Activated CD8-positive, alpha-beta T cell treated with anti-CD3 and anti-CD28 coated beads for 36 hours (primary cell): Measurements from ENCODE around the gene SNRNP70. TPM values are rescaled to one million over a fixed set of nuclear protein-coding genes. Genes with fewer than 3 reads are reported as not detected.
A peak's percentile ranks its signal among the peaks of the same experiment; 100 is the strongest.
"Not testable (repeated sequence)": the region's sequence is repeated elsewhere in the genome, so short reads cannot be mapped to it uniquely, and the experiment has no call there.

ENCODE experiments used
- ATAC-seq: fragments of 200-7000 bp; cut with Tn5 transposase; one replicate; pipeline ENCODE4 v1.10.0; 2021; ENCODE audit warnings: mild to moderate bottlenecking, moderate library complexity
- CTCF ChIA-PET: fragments of 350-600 bp; sonication (Branson Sonifier 250); formaldehyde crosslinking; loops from one replicate; lab custom pipeline; 2021; ENCODE audit warnings: antibody characterized with exemption; lab: Charles Lee
- POLR2A ChIA-PET: fragments of 350-600 bp; sonication (Branson Sonifier 250); formaldehyde crosslinking; loops from one replicate; lab custom pipeline; 2021; ENCODE audit warnings: antibody characterized with exemption; lab: Charles Lee
- DNase-seq: peaks from one replicate; pipeline ENCODE4 v3.0.0-alpha.2; 2020
- H3K27ac Mint-ChIP-seq: one replicate; pipeline ENCODE4 v1.8.0; 2021; ENCODE audit warnings: mild to moderate bottlenecking, mixed read lengths
- H3K27me3 Mint-ChIP-seq: one replicate; pipeline ENCODE4 v1.8.0; 2021; ENCODE audit warnings: mixed read lengths
- H3K36me3 Mint-ChIP-seq: one replicate; pipeline ENCODE4 v1.8.0; 2021; ENCODE audit warnings: low read depth, mixed read lengths
- H3K4me1 Mint-ChIP-seq: one replicate; pipeline ENCODE4 v1.8.0; 2021; ENCODE audit warnings: low read depth, mixed read lengths
- H3K4me3 Mint-ChIP-seq: one replicate; pipeline ENCODE4 v1.8.0; 2021; ENCODE audit warnings: mild to moderate bottlenecking, moderate library complexity, mixed read lengths
- H3K9me3 Mint-ChIP-seq: one replicate; pipeline ENCODE4 v1.8.0; 2021; ENCODE audit warnings: mixed read lengths
- intact Hi-C: fragments of 100-400 bp; cut with micrococcal nuclease; formaldehyde crosslinking; loops from one replicate; pipeline ENCODE4 v1.10.0; 2022
- total RNA-seq, 2 experiments: library from RNA; stranded (reverse); gene quantifications; one replicate each; pipeline ENCODE4 v1.2.3, GENCODE V29; 2021
- TF ChIP-seq, protein P1 (sequence below): fragments of 200-600 bp; IDR thresholded peaks from one replicate; pipeline ENCODE4 v1.8.0; 2022; ENCODE audit warnings: antibody characterized with exemption, mild to moderate bottlenecking

The SNRNP70 gene
- total RNA-seq, 2 experiments from 2014 or later: 187 to 188 TPM

DNA sequence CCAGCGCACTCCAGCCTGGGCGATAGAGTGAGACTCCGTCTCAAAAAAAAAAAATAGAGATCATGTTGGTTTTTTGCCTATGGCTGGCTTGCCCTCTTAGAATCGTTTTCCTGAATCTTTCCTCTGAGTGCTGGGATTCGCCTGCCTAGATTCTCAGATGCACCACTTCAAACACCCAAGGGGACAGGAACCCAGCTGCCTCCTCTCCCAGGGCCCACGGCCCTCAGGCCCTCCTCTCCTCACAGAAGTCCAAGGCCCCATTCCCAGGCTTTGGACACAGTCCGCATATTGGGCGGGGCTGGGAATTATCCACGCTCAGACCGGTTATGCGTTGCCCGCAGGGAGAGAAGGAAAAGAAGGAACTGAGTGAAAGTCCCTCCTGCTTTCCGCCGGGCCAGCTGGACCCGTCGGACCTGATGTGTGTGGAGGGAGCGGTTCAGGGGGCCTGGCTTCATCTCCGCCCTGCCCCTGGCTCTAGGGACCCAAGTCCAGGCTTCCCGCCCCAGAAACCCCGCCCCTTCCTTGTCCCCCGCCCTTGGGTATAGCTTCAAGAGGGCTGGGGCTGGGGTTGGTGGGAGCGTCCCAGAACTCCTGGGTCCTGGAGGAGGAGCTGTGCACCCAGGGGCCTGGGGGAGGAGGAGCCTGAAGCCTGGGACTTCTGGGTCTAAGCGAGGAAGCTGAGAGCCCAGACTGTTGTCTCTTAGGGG lies 39.9 kb downstream of the SNRNP70 start:
- Mint-ChIP-seq H3K4me3 (no peak overlapping the region), H3K36me3 (peaks cover 1% of the 10 kb centered on the region), H3K27me3 (peaks cover 10% of the 10 kb centered on the region), H3K27ac (no peak overlapping the region), H3K4me1 (peaks cover 14% of the 10 kb centered on the region), H3K9me3 (no peaks in the 10 kb centered on the region)
- TF ChIP-seq, protein P1, sequence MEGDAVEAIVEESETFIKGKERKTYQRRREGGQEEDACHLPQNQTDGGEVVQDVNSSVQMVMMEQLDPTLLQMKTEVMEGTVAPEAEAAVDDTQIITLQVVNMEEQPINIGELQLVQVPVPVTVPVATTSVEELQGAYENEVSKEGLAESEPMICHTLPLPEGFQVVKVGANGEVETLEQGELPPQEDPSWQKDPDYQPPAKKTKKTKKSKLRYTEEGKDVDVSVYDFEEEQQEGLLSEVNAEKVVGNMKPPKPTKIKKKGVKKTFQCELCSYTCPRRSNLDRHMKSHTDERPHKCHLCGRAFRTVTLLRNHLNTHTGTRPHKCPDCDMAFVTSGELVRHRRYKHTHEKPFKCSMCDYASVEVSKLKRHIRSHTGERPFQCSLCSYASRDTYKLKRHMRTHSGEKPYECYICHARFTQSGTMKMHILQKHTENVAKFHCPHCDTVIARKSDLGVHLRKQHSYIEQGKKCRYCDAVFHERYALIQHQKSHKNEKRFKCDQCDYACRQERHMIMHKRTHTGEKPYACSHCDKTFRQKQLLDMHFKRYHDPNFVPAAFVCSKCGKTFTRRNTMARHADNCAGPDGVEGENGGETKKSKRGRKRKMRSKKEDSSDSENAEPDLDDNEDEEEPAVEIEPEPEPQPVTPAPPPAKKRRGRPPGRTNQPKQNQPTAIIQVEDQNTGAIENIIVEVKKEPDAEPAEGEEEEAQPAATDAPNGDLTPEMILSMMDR: no peak
- DNase-seq: no peak
- ChIA-PET POLR2A (interaction anchor here (1.4 kb wide), 1 partner anchor 27 kb away, joined by 4 read pairs; no protein-coding TSS in a partner anchor), CTCF (interaction anchor here (1.1 kb wide), 1 partner anchor 27 kb away, joined by 3 read pairs; no protein-coding TSS in a partner anchor)
- intact Hi-C loops: no loop called here
- ATAC-seq: no peak

DNA sequence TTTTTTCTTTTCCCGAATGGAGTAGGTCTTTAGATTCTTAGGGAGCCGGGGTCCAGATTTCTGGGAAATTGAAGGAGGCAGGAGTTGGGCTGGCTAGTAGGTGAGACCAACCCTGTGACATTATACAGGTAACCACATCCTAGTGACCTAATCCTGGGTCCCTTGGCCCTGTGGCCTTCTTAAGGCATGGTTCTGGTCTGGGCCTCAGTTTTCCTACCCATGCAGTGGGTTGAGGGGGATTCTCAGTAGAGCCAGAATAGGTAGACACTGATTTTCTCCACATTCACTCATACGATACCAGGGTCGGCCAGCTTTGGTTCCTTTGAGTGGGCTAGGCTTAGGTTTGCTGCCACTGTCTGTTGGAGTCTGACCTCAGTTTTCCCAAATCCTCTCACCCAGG lies 41.3 kb downstream of the SNRNP70 start:
- no peak overlapping the region for H3K27ac Mint-ChIP-seq
- no peak for DNase-seq
- peaks cover 8% of the 10 kb centered on the region for H3K4me1 Mint-ChIP-seq
- H3K36me3 Mint-ChIP-seq: peaks cover 1% of the 10 kb centered on the region
- no peaks in the 10 kb centered on the region for H3K9me3 Mint-ChIP-seq
- no peak for ATAC-seq
- H3K4me3 Mint-ChIP-seq: no peak overlapping the region
- TF ChIP-seq, protein P1: no peak
- H3K27me3 Mint-ChIP-seq: peaks cover 2% of the 10 kb centered on the region
- POLR2A ChIA-PET: interaction anchor here (1.4 to 2.8 kb wide), 2 partner anchors 12 to 29 kb away, joined by 4 to 9 read pairs; partner anchors contain the start of gene LIN7B
- CTCF ChIA-PET: interaction anchor here (2.2 kb wide), 1 partner anchor 12 kb away, joined by 14 read pairs; the partner anchor contains the start of gene LIN7B
- intact Hi-C loops: no loop called here

DNA sequence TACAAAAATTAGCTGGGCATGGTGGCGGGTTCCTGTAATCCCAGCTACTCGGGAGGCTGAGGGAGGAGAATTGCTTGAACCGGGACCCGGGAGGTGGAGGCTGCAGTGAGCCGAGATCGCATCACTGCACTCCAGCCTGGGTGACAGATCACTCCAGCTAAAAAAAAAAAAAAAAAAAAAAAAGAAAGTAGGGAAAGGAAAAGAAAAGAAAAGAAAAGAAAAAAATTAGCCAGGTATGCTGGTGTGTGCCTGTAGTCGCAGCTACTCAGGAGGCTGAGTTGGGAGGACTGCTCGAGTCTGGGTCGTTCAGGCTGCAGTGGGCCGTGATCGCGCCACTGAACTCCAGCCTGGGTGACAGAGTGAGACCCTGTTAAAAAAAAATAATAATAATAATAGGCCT lies 42.0 kb downstream of the SNRNP70 start:
- ATAC-seq, H3K36me3 Mint-ChIP-seq, DNase-seq, H3K27ac Mint-ChIP-seq, H3K4me1 Mint-ChIP-seq, H3K27me3 Mint-ChIP-seq, H3K9me3 Mint-ChIP-seq, intact Hi-C loops: not testable (repeated sequence)
- H3K4me3 Mint-ChIP-seq: peak overlapping the region; percentile 82
- CTCF ChIA-PET: interaction anchor here (1.0 to 3.7 kb wide), 4 partner anchors 13 to 72 kb away, joined by 4 to 17 read pairs (median 15); partner anchors contain the start of gene LIN7B
- POLR2A ChIA-PET: interaction anchor here (0.9 to 2.8 kb wide), 3 partner anchors 9 to 40 kb away, joined by 3 to 11 read pairs (median 9); partner anchors contain the start of gene LIN7B

DNA sequence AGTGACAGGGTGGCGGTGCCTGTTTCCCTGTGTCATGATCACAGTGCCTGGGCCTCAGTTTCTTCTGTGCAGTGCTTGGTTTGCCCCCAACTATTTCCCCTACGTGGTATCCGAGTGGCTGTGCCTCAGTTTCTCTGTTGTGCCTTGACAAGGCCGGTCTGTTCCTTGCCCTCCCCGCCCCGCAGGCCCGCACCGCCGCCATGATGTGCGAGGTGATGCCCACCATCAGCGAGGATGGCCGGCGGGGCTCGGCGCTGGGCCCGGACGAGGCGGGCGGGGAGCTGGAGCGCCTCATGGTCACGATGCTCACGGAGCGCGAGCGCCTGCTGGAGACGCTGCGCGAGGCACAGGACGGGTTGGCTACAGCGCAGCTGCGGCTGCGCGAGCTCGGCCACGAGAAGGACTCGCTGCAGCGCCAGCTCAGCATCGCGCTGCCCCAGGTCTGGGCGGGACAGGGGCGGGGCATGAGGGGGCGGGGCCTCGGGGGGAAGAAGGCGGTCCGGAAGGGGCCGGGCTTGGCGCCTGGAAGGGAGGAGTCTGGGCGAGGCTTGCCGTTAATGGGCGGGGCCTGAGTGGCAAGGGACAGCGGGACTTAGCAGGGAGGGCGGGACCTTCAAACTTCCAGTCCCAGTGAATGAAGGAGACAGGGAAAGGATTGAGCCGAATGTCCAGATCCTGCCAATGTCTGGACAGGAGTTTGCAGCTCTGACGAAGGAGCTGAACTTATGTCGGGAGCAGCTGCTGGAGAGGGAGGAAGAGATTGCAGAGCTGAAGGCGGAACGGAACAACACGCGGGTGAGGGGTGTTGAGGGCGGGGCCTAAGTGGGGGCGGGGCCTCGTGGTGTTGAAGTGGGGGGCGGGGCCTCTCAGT lies 42.7 kb downstream of the SNRNP70 start:
- Mint-ChIP-seq H3K27me3 (no peaks in the 10 kb centered on the region), H3K9me3 (no peaks in the 10 kb centered on the region), H3K4me3 (peak overlapping the region; percentile 82), H3K4me1 (peaks cover 8% of the 10 kb centered on the region), H3K27ac (peak overlapping the region; percentile 87), H3K36me3 (peaks cover 1% of the 10 kb centered on the region)
- TF ChIP-seq, protein P1: no peak
- DNase-seq: peak; percentile 95
- ChIA-PET CTCF (interaction anchor here (1.0 to 3.7 kb wide), 6 partner anchors 14 to 340 kb away, joined by 3 to 17 read pairs (median 9); partner anchors contain the start of gene LIN7B), POLR2A (interaction anchor here (0.9 to 2.8 kb wide), 5 partner anchors 8 to 41 kb away, joined by 3 to 11 read pairs (median 4); partner anchors contain the start of genes LIN7B and PPFIA3)
- peak; percentile 98 for ATAC-seq
- intact Hi-C loops: no loop called here
